Caco-2 (cell line): ENCODE measurements around the gene MBD6. TPM values are rescaled to one million over a fixed set of nuclear protein-coding genes. Genes with fewer than 3 reads are reported as not detected.

Experiments used
- BruUV-seq: library from RNA; stranded (reverse); fragments of 400-500 nt; replicated peaks from 2 replicates; lab custom pipeline; 2021; lab: Mats Ljungman, UMichigan
- CTCF ChIA-PET: fragments of 300-600 bp; sonication (Branson Sonifier 250); formaldehyde crosslinking; loops from one replicate; lab custom pipeline; 2022; ENCODE audit warnings: antibody characterized with exemption; lab: Charles Lee
- POLR2A ChIA-PET: fragments of 300-600 bp; sonication (Branson Sonifier 250); formaldehyde crosslinking; loops from one replicate; lab custom pipeline; 2022; ENCODE audit warnings: antibody characterized with exemption; lab: Charles Lee
- DNase-seq, 2 experiments: peaks; one replicate each; pipeline versions ENCODE4 v3.0.0 to v3.0.0-alpha.2; 2020 to 2022
- H3K27me3 ChIP-seq: replicated peaks from 2 replicates; pipeline ENCODE4 v1.6.0; 2011; ENCODE audit warnings: low read length; ENCODE audit not compliant: control insufficient read depth, insufficient read depth
- H3K36me3 ChIP-seq: 2 replicates; pipeline ENCODE4 v1.5.1; 2011; ENCODE audit warnings: low read length; ENCODE audit not compliant: control insufficient read depth, insufficient read depth
- H3K4me1 ChIP-seq: fragments of 250-450 bp; sonication (Bioruptor Pico); 2 replicates; pipeline ENCODE4 v1.5.1; 2020; ENCODE audit warnings: mild to moderate bottlenecking
- H3K4me3 ChIP-seq: 2 replicates; pipeline ENCODE4 v1.5.1; 2011; ENCODE audit warnings: low read depth, mild to moderate bottlenecking, control low read depth, low read length
- H3K9me3 ChIP-seq: fragments of 250-450 bp; sonication (Bioruptor Pico); 2 replicates; pipeline ENCODE4 v1.5.1; 2020; ENCODE audit warnings: mild to moderate bottlenecking, moderate library complexity
- H3K27ac Mint-ChIP-seq: one replicate; pipeline ENCODE4 v1.8.0; 2022; ENCODE audit warnings: mixed read lengths; ENCODE audit not compliant: unreplicated experiment
- H3K27me3 Mint-ChIP-seq: one replicate; pipeline ENCODE4 v1.8.0; 2022; ENCODE audit warnings: mixed read lengths; ENCODE audit not compliant: insufficient read depth, unreplicated experiment
- H3K36me3 Mint-ChIP-seq: one replicate; pipeline ENCODE4 v1.8.0; 2022; ENCODE audit warnings: mild to moderate bottlenecking, mixed read lengths; ENCODE audit not compliant: insufficient read depth, unreplicated experiment
- H3K4me1 Mint-ChIP-seq: one replicate; pipeline ENCODE4 v1.8.0; 2022; ENCODE audit warnings: low read depth, mixed read lengths; ENCODE audit not compliant: unreplicated experiment
- H3K4me3 Mint-ChIP-seq: one replicate; pipeline ENCODE4 v1.8.0; 2022; ENCODE audit warnings: mild to moderate bottlenecking, moderate library complexity, mixed read lengths; ENCODE audit not compliant: unreplicated experiment
- H3K9me3 Mint-ChIP-seq: one replicate; pipeline ENCODE4 v1.8.0; 2022; ENCODE audit warnings: mixed read lengths; ENCODE audit not compliant: unreplicated experiment
- CTCF ChIP-seq, 2 experiments: fragments of 200-600 bp in 1 of 2; IDR thresholded peaks; 1 replicate in 1 of 2; 2 replicates in 1 of 2; pipeline versions ENCODE4 v1.5.1 to v1.8.0; 2011 to 2022; ENCODE audit warnings: antibody characterized with exemption in 1 of 2, control low read depth in 1 of 2, inconsistent platforms in 1 of 2, low read depth in 1 of 2, low read length in 1 of 2, mild to moderate bottlenecking in 1 of 2, moderate library complexity in 1 of 2; ENCODE audit not compliant: insufficient read depth in 1 of 2, severe bottlenecking in 1 of 2, unreplicated experiment in 1 of 2
- intact Hi-C: fragments of 100-400 bp; cut with micrococcal nuclease; formaldehyde crosslinking; loops from one replicate; pipeline ENCODE4 v1.10.0; 2022; ENCODE audit not compliant: unreplicated experiment
- total RNA-seq: library from RNA; stranded (reverse); gene quantifications from 2 replicates; pipeline ENCODE4 v1.2.3, GENCODE V29; 2022

Gene MBD6
- total RNA-seq, 1 experiment from 2014 or later: 82.2 TPM

- Histone ChIP-seq H3K27me3 (no peaks in the 10 kb centered on the region), H3K4me1 (no peaks in the 10 kb centered on the region), H3K36me3 (no peaks in the 10 kb centered on the region), H3K9me3 (no peaks in the 10 kb centered on the region), H3K4me3 (no peak overlapping the region)
- no peaks in the 10 kb centered on the region for H3K36me3 Mint-ChIP-seq
- no peaks in the 10 kb centered on the region for H3K9me3 Mint-ChIP-seq
- intact Hi-C loops: no loop called here
- H3K27me3 Mint-ChIP-seq: peaks cover 19% of the 10 kb centered on the region
- peaks cover 4% of the 10 kb centered on the region for H3K4me1 Mint-ChIP-seq
- CTCF ChIA-PET: no interaction called here
- BruUV-seq: no TSS peak
- no peak for DNase-seq
- no peak overlapping the region for H3K4me3 Mint-ChIP-seq
- no peak overlapping the region for H3K27ac Mint-ChIP-seq
- no peak for TF ChIP-seq CTCF (IDR thresholded peaks at IDR 0.05; ENCODE audit: insufficient read depth in 1 of 2, low read depth in 1 of 2, low read length in 1 of 2, severe bottlenecking in 1 of 2, unreplicated experiment in 1 of 2)
- POLR2A ChIA-PET: interaction anchor here (0.5 kb wide), 2 partner anchors 164 to 1391 kb away, joined by 3 to 11 read pairs; no protein-coding TSS in a partner anchor
Observed at GRCh38 chr12:57476993-57477709, 45.5 kb upstream of the MBD6 start.

- Histone ChIP-seq H3K36me3 (no peaks in the 10 kb centered on the region), H3K4me1 (no peaks in the 10 kb centered on the region), H3K4me3 (no peak overlapping the region), H3K9me3 (no peaks in the 10 kb centered on the region), H3K27me3 (no peaks in the 10 kb centered on the region)
- ChIA-PET POLR2A (no interaction called here), CTCF (no interaction called here)
- no TSS peak for BruUV-seq
- peaks cover 4% of the 10 kb centered on the region for H3K4me1 Mint-ChIP-seq
- no peak for TF ChIP-seq CTCF (IDR thresholded peaks at IDR 0.05; ENCODE audit: insufficient read depth in 1 of 2, low read depth in 1 of 2, low read length in 1 of 2, severe bottlenecking in 1 of 2, unreplicated experiment in 1 of 2)
- DNase-seq: no peak
- no peaks in the 10 kb centered on the region for H3K9me3 Mint-ChIP-seq
- H3K27ac Mint-ChIP-seq: no peak overlapping the region
- no peak overlapping the region for H3K4me3 Mint-ChIP-seq
- no peaks in the 10 kb centered on the region for H3K36me3 Mint-ChIP-seq
- H3K27me3 Mint-ChIP-seq: peaks cover 19% of the 10 kb centered on the region
- intact Hi-C loops: no loop called here
Observed at GRCh38 chr12:57477710-57478681, 44.6 kb upstream of the MBD6 start.

- Histone ChIP-seq H3K27me3 (no peaks in the 10 kb centered on the region), H3K4me1 (no peaks in the 10 kb centered on the region), H3K36me3 (no peaks in the 10 kb centered on the region), H3K9me3 (no peaks in the 10 kb centered on the region), H3K4me3 (no peak overlapping the region)
- CTCF ChIA-PET: no interaction called here
- no TSS peak for BruUV-seq
- intact Hi-C loops: no loop called here
- DNase-seq: no peak
- POLR2A ChIA-PET: no interaction called here
- peaks cover 11% of the 10 kb centered on the region for H3K4me1 Mint-ChIP-seq
- H3K27ac Mint-ChIP-seq: no peak overlapping the region
- H3K36me3 Mint-ChIP-seq: no peaks in the 10 kb centered on the region
- H3K4me3 Mint-ChIP-seq: no peak overlapping the region
- peaks cover 19% of the 10 kb centered on the region for H3K27me3 Mint-ChIP-seq
- H3K9me3 Mint-ChIP-seq: no peaks in the 10 kb centered on the region
- TF ChIP-seq CTCF (IDR thresholded peaks at IDR 0.05; ENCODE audit: insufficient read depth in 1 of 2, low read depth in 1 of 2, low read length in 1 of 2, severe bottlenecking in 1 of 2, unreplicated experiment in 1 of 2): no peak
Observed at GRCh38 chr12:57479043-57479375, 43.6 kb upstream of the MBD6 start.
